Stomach (tissue), 9 donors: ENCODE measurements around the gene ZNF513. TPM values are rescaled to one million over a fixed set of nuclear protein-coding genes. Genes with fewer than 3 reads are reported as not detected.
A peak's percentile ranks its signal among the peaks of the same experiment; 100 is the strongest.

Source experiments
- DNase-seq, 2 donors: peaks; one replicate each; pipeline versions ENCODE4 v3.0.0 to v3.0.0-alpha.2; 2013 to 2019
- H3K27ac ChIP-seq, 5 donors: fragments of 200-600 bp in 4 of 5; sonication (generic) in 4 of 5; one replicate each; pipeline ENCODE4 v1.5.1; 2013 to 2019; ENCODE audit warnings: mild to moderate bottlenecking in 1 of 5, moderate library complexity in 1 of 5
- H3K27me3 ChIP-seq, 3 donors: fragments of 200-600 bp; sonication (generic); one replicate each; pipeline ENCODE4 v1.5.1; 2017 to 2019; ENCODE audit warnings: mixed run types in 1 of 3
- H3K36me3 ChIP-seq, 4 donors: fragments of 200-600 bp; sonication (generic); 1 replicate in 3 of 4; 2 replicates in 1 of 4; pipeline ENCODE4 v1.5.1; 2016 to 2019
- H3K4me1 ChIP-seq, 4 donors: fragments of 200-600 bp; sonication (generic); one replicate each; pipeline ENCODE4 v1.5.1; 2016 to 2019
- H3K4me3 ChIP-seq, 4 donors: fragments of 200-600 bp; sonication (generic) in 3 of 4; one replicate each; pipeline ENCODE4 v1.5.1; 2016 to 2019; ENCODE audit warnings: mild to moderate bottlenecking in 1 of 4
- H3K9me3 ChIP-seq, 4 donors: fragments of 200-600 bp; sonication (generic); one replicate each; pipeline ENCODE4 v1.5.1; 2016 to 2019
- CTCF ChIP-seq, 7 experiments: fragments of 450-650 bp in 4 of 7; fragments of 200-600 bp in 3 of 7; sonication (generic) in 3 of 7; IDR thresholded peaks; one replicate each; pipeline ENCODE4 v1.5.1; 2016 to 2019; ENCODE audit warnings: antibody characterized with exemption in 7 of 7, control low read depth in 2 of 7, mild to moderate bottlenecking in 1 of 7
- EP300 ChIP-seq: sonication (generic); formaldehyde crosslinking; IDR thresholded peaks from one replicate; pipeline ENCODE4 v1.6.1; 2017; ENCODE audit warnings: antibody characterized with exemption
- POLR2A ChIP-seq, 4 donors: fragments of 450-650 bp; IDR thresholded peaks; one replicate each; pipeline ENCODE4 v1.6.1; 2016; ENCODE audit warnings: antibody characterized with exemption in 4 of 4, control low read depth in 2 of 4, mild to moderate bottlenecking in 1 of 4, moderate library complexity in 1 of 4
- POLR2AphosphoS5 ChIP-seq, 3 donors: sonication (generic); formaldehyde crosslinking; IDR thresholded peaks; one replicate each; pipeline ENCODE4 v1.6.1; 2016; ENCODE audit warnings: antibody characterized with exemption in 3 of 3
- WGBS, 5 donors: extraction: QIAGEN DNeasy Blood & Tissue Kit in 3 of 5; methylation state at CpG; one replicate each; pipeline versions ENCODE4 v1.1.5 to v1.1.7; 2013 to 2018; 5-methylcytosine and 5-hydroxymethylcytosine counted together
- intact Hi-C: fragments of 100-400 bp; cut with DNase I; formaldehyde crosslinking; loops from one replicate; pipeline ENCODE4 v1.15.1; 2023; ENCODE audit warnings: low total_unique reads
- polyA plus RNA-seq, 3 donors: library from polyadenylated mRNA; stranded (reverse); fragments of 200-250 nt; gene quantifications; one replicate each; pipeline ENCODE4 v1.2.3, GENCODE V29; 2013
- total RNA-seq, 5 donors: library from RNA; depleted of rRNA; stranded (reverse); fragments of >200 nt; gene quantifications; one replicate each; pipeline versions ENCODE4 v1.1.0 to v1.2.3, GENCODE V29; 2014 to 2016
- donor health status: healthy with polysubstance abuse.
- donor health status: Bipolar disorder and iron deficiency.
- donor health status: healthy.

The ZNF513 gene
- total and polyA plus RNA-seq, 8 donors: 10.3 to 58.9 (median 17.3) TPM

DNA sequence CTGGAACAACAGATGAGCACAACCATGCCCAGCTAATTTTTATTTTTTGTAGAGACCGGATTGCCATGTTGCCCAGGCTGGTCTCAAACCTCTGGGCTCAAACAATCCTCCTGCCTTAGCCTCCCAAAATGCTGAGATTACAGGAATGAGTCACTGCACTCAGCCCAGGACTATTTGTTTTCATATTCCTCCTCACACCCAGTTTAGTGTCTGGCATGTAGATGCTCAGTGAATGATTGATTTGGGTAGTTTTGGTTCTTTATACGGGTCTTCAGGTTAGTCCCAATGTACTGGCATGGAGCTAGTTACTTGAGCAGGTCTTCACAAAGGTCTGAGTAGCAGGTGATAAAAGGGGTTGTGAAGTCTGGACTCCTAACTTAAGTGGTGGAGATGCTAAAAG lies 16.6 kb downstream of the ZNF513 start:
- Histone ChIP-seq H3K36me3 (peaks cover 37 to 59% (median 58%) of the 10 kb centered on the region in 4 donors), H3K27me3 (no peaks in the 10 kb centered on the region), H3K4me3 (no peak overlapping the region), H3K4me1 (peaks cover 5 to 11% (median 7%) of the 10 kb centered on the region in 4 donors), H3K27ac (no peak overlapping the region), H3K9me3 (no peaks in the 10 kb centered on the region)
- 73 to 90% (median 87%) methylated on average over 2 of the region's 2 CpGs for WGBS, 5 donors
- intact Hi-C loops: no loop called here
- no peak for TF ChIP-seq CTCF (IDR thresholded peaks at IDR 0.05)
- TF ChIP-seq POLR2A (IDR thresholded peaks at IDR 0.05): no peak
- no peak for TF ChIP-seq EP300
- no peak for TF ChIP-seq POLR2AphosphoS5 (IDR thresholded peaks at IDR 0.05)
- no peak for DNase-seq

GRCh38 chr2:27362678-27363420 lies 17.7 kb downstream of the ZNF513 start:
- no peak overlapping the region for H3K4me3 ChIP-seq
- DNase-seq: no peak
- H3K36me3 ChIP-seq: peaks cover 37 to 49% (median 47%) of the 10 kb centered on the region in 4 donors
- TF ChIP-seq POLR2A (IDR thresholded peaks at IDR 0.05) (no peak), POLR2AphosphoS5 (IDR thresholded peaks at IDR 0.05) (no peak), EP300 (no peak), CTCF (IDR thresholded peaks at IDR 0.05) (no peak)
- H3K9me3 ChIP-seq: no peaks in the 10 kb centered on the region
- peaks cover 0 to 8% (median 7%) of the 10 kb centered on the region in 4 donors for H3K4me1 ChIP-seq
- H3K27me3 ChIP-seq: no peaks in the 10 kb centered on the region
- no peak overlapping the region for H3K27ac ChIP-seq
- 86 to 95% (median 91%) methylated on average over 4 of the region's 4 CpGs for WGBS, 5 donors
- intact Hi-C loops: no loop called here

- peak; percentile 95 to 99 for DNase-seq
These were observed 24.0 kb downstream of the ZNF513 start, which contains the start of gene GTF3C2 for GRCh38 chr2:27356382-27357181. TSS of gene GTF3C2 (minus strand) at chr2:27356764. CDS start at chr2:27343554, 13,210 bp downstream.

More at GRCh38 chr2:27356382-27357181, 24.0 kb downstream of the ZNF513 start, which contains the start of gene GTF3C2:
- H3K4me1 ChIP-seq: peaks cover 24 to 59% (median 50%) of the 10 kb centered on the region in 4 donors
- TF ChIP-seq EP300 (no peak), POLR2AphosphoS5 (IDR thresholded peaks at IDR 0.05) (peak; percentile 26 to 89 (median 77)), POLR2A (IDR thresholded peaks at IDR 0.05) (peak in 1 of 4 donors; percentile 62), CTCF (IDR thresholded peaks at IDR 0.05) (peak in 3 of 7 experiments; percentile 8 to 22 (median 15))
- peak within 1 kb of the TSS; percentile 92 to 99 (median 96) for H3K4me3 ChIP-seq
- H3K9me3 ChIP-seq: no peaks in the 10 kb centered on the region
- peak within 1 kb of the TSS; percentile 90 to 97 (median 94) for H3K27ac ChIP-seq
- WGBS, 5 donors: 0% methylated on average over 53 to 67 of the region's 67 CpGs
- H3K36me3 ChIP-seq: no peaks in the 10 kb centered on the region
- intact Hi-C loops: no loop called here
- H3K27me3 ChIP-seq: no peaks in the 10 kb centered on the region
